ENCODE results near the gene LIPG.

DNA sequence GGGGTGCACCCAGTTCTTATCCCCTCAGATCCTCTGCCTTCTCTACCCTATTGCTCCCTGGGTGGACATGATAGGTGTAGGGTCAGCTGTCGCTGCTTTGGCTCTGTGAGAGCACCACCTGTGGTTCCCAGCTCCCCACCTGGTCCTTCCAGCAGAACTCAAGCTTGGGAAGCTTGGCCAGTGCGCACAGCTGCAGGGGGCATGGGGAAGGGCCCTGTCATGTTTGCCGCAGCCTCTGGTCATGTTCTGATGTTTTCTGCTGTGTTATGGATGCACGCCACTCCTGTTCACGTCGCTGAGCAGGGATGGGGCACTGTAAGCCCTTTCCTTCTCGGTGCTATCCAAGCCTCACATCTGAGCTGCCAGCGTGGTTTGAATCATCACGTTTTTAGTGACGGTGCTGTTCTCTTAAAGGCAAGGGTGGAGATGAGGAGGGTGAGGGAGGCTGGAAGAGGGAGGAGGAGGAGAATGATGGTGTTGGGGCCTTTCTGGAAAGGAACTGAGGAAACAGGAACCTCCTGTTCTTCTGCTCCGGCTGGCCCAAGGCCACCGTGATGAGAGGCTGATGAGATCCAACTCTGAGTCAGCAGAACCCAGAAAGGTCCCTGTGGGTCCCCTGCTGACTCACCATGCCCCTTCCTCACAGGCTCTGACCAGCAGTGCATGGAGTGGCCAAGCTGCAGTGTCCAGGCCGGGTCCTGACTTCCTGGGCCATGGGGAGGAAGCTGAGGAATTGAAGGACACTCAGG, 78.0 kb downstream of the LIPG start:
- TF ChIP-seq CTCF (IDR thresholded peaks at IDR 0.05; ENCODE audit: poor library complexity, severe bottlenecking) (no peak), POLR2AphosphoS5 (IDR thresholded peaks at IDR 0.05) (no peak), EZH2 (IDR thresholded peaks at IDR 0.05; ENCODE audit: borderline replicate concordance, insufficient read depth, low read length, poor library complexity, severe bottlenecking) (no peak)
